KG1 (cell line): Measurements from ENCODE around the gene STPG3.

Experiments
- DNase-seq: peaks from one replicate; lab custom pipeline; 2025; lab: John Stamatoyannopoulos, UW

Gene STPG3

GRCh38 chr9:137222190-137223077, 28.7 kb upstream of the STPG3 start, which contains the start of gene RNF208:
Gene RNF208 (minus strand): TSS chr9:137222240. CDS start chr9:137221212, 1,028 bp downstream.
- DNase-seq: no peak

GRCh38 chr9:137223078-137223970, 27.8 kb upstream of the STPG3 start:
- peak; percentile 96 for DNase-seq

GRCh38 chr9:137224830-137225694, 26.0 kb upstream of the STPG3 start, which contains the start of gene CYSRT1:
Gene CYSRT1 (plus strand): TSS chr9:137225174. CDS start chr9:137225622, 448 bp downstream.
- peak; percentile 13 for DNase-seq

GRCh38 chr9:137225699-137226331, 25.3 kb upstream of the STPG3 start:
- no peak for DNase-seq

GRCh38 chr9:137226338-137227053, 24.6 kb upstream of the STPG3 start:
- DNase-seq: no peak

- DNase-seq: peak; percentile 76
These were observed 23.8 kb upstream of the STPG3 start, which contains the start of gene RNF224 for GRCh38 chr9:137227054-137227852. Gene RNF224 (plus strand): TSS chr9:137227502. CDS start chr9:137228336, 834 bp downstream.

GRCh38 chr9:137227853-137228505, 23.1 kb upstream of the STPG3 start:
- DNase-seq: no peak

GRCh38 chr9:137228506-137228967, 22.5 kb upstream of the STPG3 start:
- no peak for DNase-seq

- DNase-seq: no peak
These were observed 21.9 kb upstream of the STPG3 start for GRCh38 chr9:137228968-137229896.

GRCh38 chr9:137229903-137230704, 21.0 kb upstream of the STPG3 start:
- DNase-seq: no peak

GRCh38 chr9:137230705-137231371, 20.2 kb upstream of the STPG3 start, which contains the start of gene SLC34A3:
Gene SLC34A3 (plus strand): TSS chr9:137230901. CDS start chr9:137231703, 802 bp downstream.
- no peak for DNase-seq

GRCh38 chr9:137231372-137232039, 19.6 kb upstream of the STPG3 start:
- DNase-seq: no peak

GRCh38 chr9:137232101-137232500, 19.0 kb upstream of the STPG3 start:
- no peak for DNase-seq

GRCh38 chr9:137232510-137232909, 18.6 kb upstream of the STPG3 start:
- no peak for DNase-seq

- DNase-seq: no peak
These were observed 17.7 kb upstream of the STPG3 start for GRCh38 chr9:137233143-137233980.
